Endodermal cell (in vitro differentiated cells): ENCODE results near the gene CD53. TPM values are rescaled to one million over a fixed set of nuclear protein-coding genes. Genes with fewer than 3 reads are reported as not detected.

Experiments used
- DNase-seq: peaks from one replicate; pipeline ENCODE4 v3.0.0-alpha.2; 2017
- H3K27ac ChIP-seq: 2 replicates; pipeline ENCODE4 v1.5.1; 2013; ENCODE audit warnings: mild to moderate bottlenecking, low read depth, low read length, moderate library complexity
- H3K27me3 ChIP-seq: 2 replicates; pipeline ENCODE4 v1.6.1; 2013; ENCODE audit warnings: mild to moderate bottlenecking, low read length, moderate library complexity; ENCODE audit not compliant: insufficient read depth, control insufficient read depth, poor library complexity, severe bottlenecking
- H3K36me3 ChIP-seq: 2 replicates; pipeline ENCODE4 v1.7.0; 2013; ENCODE audit warnings: mild to moderate bottlenecking, low read length, moderate library complexity; ENCODE audit not compliant: control insufficient read depth, insufficient read depth
- H3K4me1 ChIP-seq: one replicate; pipeline ENCODE4 v1.7.0; 2013; ENCODE audit warnings: low read length; ENCODE audit not compliant: control insufficient read depth, insufficient read depth
- H3K4me3 ChIP-seq: 2 replicates; pipeline ENCODE4 v1.5.1; 2013; ENCODE audit warnings: mild to moderate bottlenecking, low read length, moderate library complexity
- H3K9ac ChIP-seq: 2 replicates; pipeline ENCODE4 v1.6.1; 2013; ENCODE audit warnings: mild to moderate bottlenecking, low read length, moderate library complexity; ENCODE audit not compliant: poor library complexity, severe bottlenecking; ENCODE audit errors: extremely low read depth
- H3K9me3 ChIP-seq: 2 replicates; pipeline ENCODE4 v1.6.1; 2013; ENCODE audit warnings: mild to moderate bottlenecking, low read length, moderate library complexity; ENCODE audit not compliant: control insufficient read depth
- H3K27ac Mint-ChIP-seq: 2 replicates; pipeline ENCODE4 v1.8.0; 2020; ENCODE audit warnings: mixed read lengths
- H3K27me3 Mint-ChIP-seq: 2 replicates; pipeline ENCODE4 v1.8.0; 2021; ENCODE audit warnings: mild to moderate bottlenecking, mixed read lengths; ENCODE audit not compliant: insufficient read depth
- H3K36me3 Mint-ChIP-seq: 2 replicates; pipeline ENCODE4 v1.8.0; 2020; ENCODE audit warnings: low read depth, mixed read lengths
- H3K4me1 Mint-ChIP-seq: 2 replicates; pipeline ENCODE4 v1.8.0; 2020; ENCODE audit warnings: mixed read lengths
- H3K4me3 Mint-ChIP-seq: 2 replicates; pipeline ENCODE4 v1.8.0; 2020; ENCODE audit warnings: mild to moderate bottlenecking, moderate library complexity, mixed read lengths
- H3K9me3 Mint-ChIP-seq: 2 replicates; pipeline ENCODE4 v1.8.0; 2020; ENCODE audit warnings: mild to moderate bottlenecking, mixed read lengths
- WGBS, 2 experiments: methylation state at CpG; one replicate each; pipeline versions ENCODE4 v1.1.5 to v1.1.7; 2013; ENCODE audit warnings: missing lambda C conversion rate in 2 of 2, mixed read lengths in 1 of 2; ENCODE audit not compliant: insufficient coverage in 1 of 2, insufficient read length in 1 of 2; 5-methylcytosine and 5-hydroxymethylcytosine counted together
- total RNA-seq, 2 donors: library from RNA; stranded (reverse); fragmentation: NEBNext Ultra II Directional in 1 of 2; extraction: Animal tissue kit (Norgen Biotek cat#: 25700) in 1 of 2; gene quantifications; 2 replicates in 1 of 2; 3 replicates in 1 of 2; pipeline ENCODE4 v1.2.1, GENCODE V29; 2021
- TF ChIP-seq, protein P1 (sequence below): fragments of 200-600 bp; sonication (generic); conservative IDR thresholded peaks from 2 replicates; pipeline ENCODE4 v1.5.0; 2021; ENCODE audit warnings: antibody characterized with exemption, mild to moderate bottlenecking

Gene CD53
- total RNA-seq, 2 donors from 2014 or later, result not detected

DNA sequence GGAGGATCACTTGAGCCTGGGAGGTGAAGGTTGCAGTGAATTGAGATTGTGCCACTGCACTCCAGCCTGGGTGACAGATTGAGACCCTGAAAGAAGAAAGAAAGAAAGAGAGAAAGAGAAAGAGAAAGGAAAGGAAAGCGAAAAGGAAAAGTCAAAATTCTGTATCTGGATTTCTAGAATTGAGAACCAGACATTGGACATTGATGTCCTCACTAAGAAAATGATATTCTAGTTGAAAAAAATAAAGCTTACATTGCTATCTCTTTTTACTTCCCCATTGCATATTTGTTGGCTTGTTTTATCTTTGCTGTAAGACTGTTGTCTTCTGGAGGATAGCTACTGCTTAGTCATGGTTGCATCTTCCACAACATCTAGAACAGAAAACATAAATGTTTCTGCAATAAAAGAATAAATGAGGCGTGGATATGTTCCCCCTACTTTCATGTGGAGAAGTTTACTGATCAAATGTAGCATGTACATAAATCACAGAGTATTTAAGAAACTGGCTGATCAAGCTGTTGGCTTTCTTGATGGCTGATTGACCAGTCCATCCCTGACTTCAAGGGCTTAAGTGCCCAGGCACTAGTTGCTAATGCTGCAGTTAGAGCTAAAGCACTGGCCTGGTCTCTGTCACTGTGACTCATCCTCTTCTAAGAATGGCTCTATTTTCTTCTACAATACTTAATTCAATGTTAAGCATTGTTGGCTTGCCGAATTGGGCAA is 17.7 kb downstream of the CD53 start:
- WGBS, 2 experiments, result 87 to 100% methylated on average over 1 to 3 of the region's 3 CpGs
- Histone ChIP-seq H3K27ac (no peak overlapping the region), H3K9me3 (no peaks in the 10 kb centered on the region), H3K9ac (no peak overlapping the region), H3K27me3 (no peaks in the 10 kb centered on the region), H3K4me3 (no peak overlapping the region), H3K4me1 (peaks cover 8% of the 10 kb centered on the region), H3K36me3 (no peaks in the 10 kb centered on the region)
- Mint-ChIP-seq H3K27me3 (no peaks in the 10 kb centered on the region), H3K36me3 (no peaks in the 10 kb centered on the region), H3K27ac (no peak overlapping the region), H3K4me1 (peaks cover 8% of the 10 kb centered on the region), H3K4me3 (no peak overlapping the region), H3K9me3 (no peaks in the 10 kb centered on the region)
- DNase-seq, result no peak
- TF ChIP-seq, protein P1, sequence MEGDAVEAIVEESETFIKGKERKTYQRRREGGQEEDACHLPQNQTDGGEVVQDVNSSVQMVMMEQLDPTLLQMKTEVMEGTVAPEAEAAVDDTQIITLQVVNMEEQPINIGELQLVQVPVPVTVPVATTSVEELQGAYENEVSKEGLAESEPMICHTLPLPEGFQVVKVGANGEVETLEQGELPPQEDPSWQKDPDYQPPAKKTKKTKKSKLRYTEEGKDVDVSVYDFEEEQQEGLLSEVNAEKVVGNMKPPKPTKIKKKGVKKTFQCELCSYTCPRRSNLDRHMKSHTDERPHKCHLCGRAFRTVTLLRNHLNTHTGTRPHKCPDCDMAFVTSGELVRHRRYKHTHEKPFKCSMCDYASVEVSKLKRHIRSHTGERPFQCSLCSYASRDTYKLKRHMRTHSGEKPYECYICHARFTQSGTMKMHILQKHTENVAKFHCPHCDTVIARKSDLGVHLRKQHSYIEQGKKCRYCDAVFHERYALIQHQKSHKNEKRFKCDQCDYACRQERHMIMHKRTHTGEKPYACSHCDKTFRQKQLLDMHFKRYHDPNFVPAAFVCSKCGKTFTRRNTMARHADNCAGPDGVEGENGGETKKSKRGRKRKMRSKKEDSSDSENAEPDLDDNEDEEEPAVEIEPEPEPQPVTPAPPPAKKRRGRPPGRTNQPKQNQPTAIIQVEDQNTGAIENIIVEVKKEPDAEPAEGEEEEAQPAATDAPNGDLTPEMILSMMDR, result no peak

GRCh38 chr1:110893908-110894490 is 21.1 kb downstream of the CD53 start:
- no peaks in the 10 kb centered on the region for H3K27me3 Mint-ChIP-seq
- Histone ChIP-seq H3K36me3 (no peaks in the 10 kb centered on the region), H3K4me1 (peaks cover 4% of the 10 kb centered on the region), H3K4me3 (no peak overlapping the region), H3K27me3 (no peaks in the 10 kb centered on the region), H3K9ac (no peak overlapping the region), H3K27ac (no peak overlapping the region), H3K9me3 (no peaks in the 10 kb centered on the region)
- no peak overlapping the region for H3K27ac Mint-ChIP-seq
- H3K4me1 Mint-ChIP-seq, result peaks cover 1% of the 10 kb centered on the region
- no peaks in the 10 kb centered on the region for H3K9me3 Mint-ChIP-seq
- no peak for DNase-seq
- TF ChIP-seq, protein P1, result no peak
- no peaks in the 10 kb centered on the region for H3K36me3 Mint-ChIP-seq
- 50 to 55% methylated on average over 2 to 3 of the region's 3 CpGs for WGBS, 2 experiments
- H3K4me3 Mint-ChIP-seq, result no peak overlapping the region

DNA sequence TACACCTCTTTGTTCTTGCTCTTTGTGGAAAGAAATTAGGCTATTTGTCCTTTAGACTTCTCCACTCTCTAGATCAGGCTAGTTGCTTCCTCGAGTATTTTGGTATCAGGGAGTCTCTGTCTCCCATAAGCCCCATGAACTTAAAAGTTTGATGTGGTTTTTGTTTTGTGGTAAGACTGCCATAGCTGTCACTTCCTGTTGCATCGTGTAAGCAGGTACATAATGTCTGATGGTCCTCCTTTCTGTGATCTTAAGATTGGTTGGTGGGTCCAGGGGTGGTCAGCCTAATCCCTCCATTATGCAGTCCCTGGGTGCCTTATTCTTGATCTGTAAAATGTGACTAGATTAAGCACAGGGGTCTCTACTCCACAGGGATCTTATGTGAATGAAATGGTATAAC is 23.1 kb downstream of the CD53 start:
- peaks cover 1% of the 10 kb centered on the region for H3K4me1 Mint-ChIP-seq
- 88% methylated on average over 2 of the region's 2 CpGs; no CpG with 5 or more reads in 1 of the 2 experiments for WGBS, 2 experiments

More for the DNA sequence above, 23.1 kb downstream of the CD53 start:
- peaks cover 6% of the 10 kb centered on the region for H3K4me1 ChIP-seq
- DNase-seq, result no peak
- H3K36me3 Mint-ChIP-seq, result no peaks in the 10 kb centered on the region
- H3K27me3 ChIP-seq, result no peaks in the 10 kb centered on the region
- H3K27ac ChIP-seq, result no peak overlapping the region
- no peak overlapping the region for H3K27ac Mint-ChIP-seq
- no peaks in the 10 kb centered on the region for H3K36me3 ChIP-seq
- H3K9ac ChIP-seq, result no peak overlapping the region
- no peaks in the 10 kb centered on the region for H3K9me3 ChIP-seq
- no peaks in the 10 kb centered on the region for H3K9me3 Mint-ChIP-seq
- no peak overlapping the region for H3K4me3 Mint-ChIP-seq
- H3K27me3 Mint-ChIP-seq, result no peaks in the 10 kb centered on the region
- TF ChIP-seq, protein P1, result no peak
- no peak overlapping the region for H3K4me3 ChIP-seq
